HEK293T (cell line): ENCODE measurements around the gene ARHGEF2.

Experiments
- CTCF ChIA-PET: fragments of 350-600 bp; formaldehyde crosslinking; extraction: SDS; loops from one replicate; lab custom pipeline; 2021; ENCODE audit warnings: antibody characterized with exemption, inconsistent platforms; lab: Yijun Ruan, JAX
- POLR2A ChIA-PET: fragments of 350-600 bp; formaldehyde crosslinking; extraction: SDS; loops from one replicate; lab custom pipeline; 2020; ENCODE audit warnings: antibody characterized with exemption, inconsistent platforms; lab: Yijun Ruan, JAX
- DNase-seq: peaks from one replicate; pipeline ENCODE4 v3.0.0; 2012; ENCODE audit warnings: mixed read lengths; ENCODE audit errors: extremely low spot score
- ARNT ChIP-seq: fragments of 450-650 bp; IDR thresholded peaks from 2 replicates; pipeline ENCODE4 v1.6.1; 2017; ENCODE audit warnings: mild to moderate bottlenecking
- BHLHE40 ChIP-seq: fragments of 450-650 bp; IDR thresholded peaks from 2 replicates; pipeline ENCODE4 v1.6.1; 2016; ENCODE audit warnings: mild to moderate bottlenecking, moderate library complexity, borderline replicate concordance
- ELF4 ChIP-seq: fragments of 450-650 bp; IDR thresholded peaks from 2 replicates; pipeline ENCODE4 v1.6.1; 2017; ENCODE audit warnings: antibody characterized with exemption
- FOXA1 ChIP-seq: fragments of 450-650 bp; IDR thresholded peaks from 2 replicates; pipeline ENCODE4 v1.6.1; 2016; ENCODE audit warnings: mild to moderate bottlenecking
- FOXK2 ChIP-seq: fragments of 450-650 bp; IDR thresholded peaks from 2 replicates; pipeline ENCODE4 v1.6.1; 2016; ENCODE audit warnings: mild to moderate bottlenecking
- FOXM1 ChIP-seq: fragments of 450-650 bp; IDR thresholded peaks from 2 replicates; pipeline ENCODE4 v1.6.1; 2017; ENCODE audit warnings: mild to moderate bottlenecking, borderline replicate concordance
- HDGF ChIP-seq: fragments of 450-650 bp; IDR thresholded peaks from 2 replicates; pipeline ENCODE4 v1.6.1; 2017; ENCODE audit warnings: antibody characterized with exemption, borderline replicate concordance
- L3MBTL2 ChIP-seq: fragments of 450-650 bp; conservative IDR thresholded peaks from 2 replicates; pipeline ENCODE4 v1.6.1; 2016; ENCODE audit warnings: mild to moderate bottlenecking
- LEF1 ChIP-seq: fragments of 450-650 bp; IDR thresholded peaks from 2 replicates; pipeline ENCODE4 v1.6.1; 2017; ENCODE audit warnings: mild to moderate bottlenecking, borderline replicate concordance
- NFRKB ChIP-seq: fragments of 450-650 bp; IDR thresholded peaks from 2 replicates; pipeline ENCODE4 v1.6.1; 2016; ENCODE audit warnings: mild to moderate bottlenecking, moderate library complexity
- SP1 ChIP-seq: fragments of 450-650 bp; IDR thresholded peaks from 2 replicates; pipeline ENCODE4 v1.6.1; 2017
- SUZ12 ChIP-seq: fragments of 450-650 bp; IDR thresholded peaks from 2 replicates; pipeline ENCODE4 v1.6.1; 2016; ENCODE audit warnings: mild to moderate bottlenecking
- TARDBP ChIP-seq: fragments of 450-650 bp; IDR thresholded peaks from 2 replicates; pipeline ENCODE4 v1.6.1; 2016
- ZNF384 ChIP-seq: fragments of 450-650 bp; IDR thresholded peaks from 2 replicates; pipeline ENCODE4 v1.6.1; 2016
- TF ChIP-seq, protein P1 (sequence below): fragments of 450-650 bp; IDR thresholded peaks from 2 replicates; pipeline ENCODE4 v1.6.1; 2016

The ARHGEF2 gene

DNA sequence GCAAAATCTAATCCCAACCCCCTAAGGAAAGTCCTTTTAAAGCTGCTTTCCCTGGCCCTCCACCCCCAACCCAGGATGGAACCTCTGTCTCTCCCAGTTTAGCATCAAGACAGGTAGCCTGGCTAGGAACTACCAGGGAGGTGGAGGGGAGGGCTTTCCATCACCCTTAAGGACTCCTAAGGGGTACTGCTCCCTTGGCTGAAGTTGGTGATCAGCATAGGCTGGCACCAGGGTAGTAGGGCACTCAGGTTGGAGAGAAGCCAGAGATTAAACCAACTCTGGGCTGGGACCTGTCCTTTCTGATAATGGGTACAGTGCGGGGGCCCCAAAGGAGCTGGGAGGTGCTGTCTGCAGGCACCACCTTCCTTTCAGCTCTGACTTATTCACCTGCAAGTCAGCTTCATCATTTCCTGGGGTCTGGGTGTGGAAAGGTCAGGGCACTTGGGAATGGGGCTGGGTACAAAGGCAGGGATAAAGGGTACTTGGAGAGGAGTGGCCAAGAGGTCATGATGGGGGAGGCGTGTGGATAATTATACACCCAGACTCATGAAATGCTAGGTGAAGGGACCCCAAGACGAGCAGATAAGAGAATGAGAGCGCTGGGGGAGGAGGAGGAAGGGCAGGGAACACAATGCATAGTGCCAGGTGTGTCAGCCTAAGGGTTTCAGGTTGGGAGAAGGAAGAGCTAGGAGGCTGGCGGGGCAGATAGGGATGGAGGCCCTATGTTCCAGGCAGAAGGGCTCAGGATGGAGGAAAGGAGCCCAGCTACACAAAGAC lies 1.2 kb downstream of the ARHGEF2 start:
- ChIA-PET POLR2A (interaction anchor here (0.7 to 7.1 kb wide), 17 partner anchors 8 to 236 kb away, joined by 3 to 79 read pairs (median 4); partner anchors contain the start of genes GON4L, KHDC4, LAMTOR2 and PMF1), CTCF (interaction anchor here (0.5 to 4.1 kb wide), 10 partner anchors 13 to 1594 kb away, joined by 3 to 39 read pairs (median 4); partner anchors contain the start of gene KHDC4)
- DNase-seq, result no peak
- TF ChIP-seq BHLHE40 (no peak), SP1 (no peak), LEF1 (no peak), ZNF384 (no peak), FOXK2 (no peak), FOXM1 (no peak), ELF4 (no peak)
- TF ChIP-seq, protein P1, sequence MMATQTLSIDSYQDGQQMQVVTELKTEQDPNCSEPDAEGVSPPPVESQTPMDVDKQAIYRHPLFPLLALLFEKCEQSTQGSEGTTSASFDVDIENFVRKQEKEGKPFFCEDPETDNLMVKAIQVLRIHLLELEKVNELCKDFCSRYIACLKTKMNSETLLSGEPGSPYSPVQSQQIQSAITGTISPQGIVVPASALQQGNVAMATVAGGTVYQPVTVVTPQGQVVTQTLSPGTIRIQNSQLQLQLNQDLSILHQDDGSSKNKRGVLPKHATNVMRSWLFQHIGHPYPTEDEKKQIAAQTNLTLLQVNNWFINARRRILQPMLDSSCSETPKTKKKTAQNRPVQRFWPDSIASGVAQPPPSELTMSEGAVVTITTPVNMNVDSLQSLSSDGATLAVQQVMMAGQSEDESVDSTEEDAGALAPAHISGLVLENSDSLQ, result no peak

DNA sequence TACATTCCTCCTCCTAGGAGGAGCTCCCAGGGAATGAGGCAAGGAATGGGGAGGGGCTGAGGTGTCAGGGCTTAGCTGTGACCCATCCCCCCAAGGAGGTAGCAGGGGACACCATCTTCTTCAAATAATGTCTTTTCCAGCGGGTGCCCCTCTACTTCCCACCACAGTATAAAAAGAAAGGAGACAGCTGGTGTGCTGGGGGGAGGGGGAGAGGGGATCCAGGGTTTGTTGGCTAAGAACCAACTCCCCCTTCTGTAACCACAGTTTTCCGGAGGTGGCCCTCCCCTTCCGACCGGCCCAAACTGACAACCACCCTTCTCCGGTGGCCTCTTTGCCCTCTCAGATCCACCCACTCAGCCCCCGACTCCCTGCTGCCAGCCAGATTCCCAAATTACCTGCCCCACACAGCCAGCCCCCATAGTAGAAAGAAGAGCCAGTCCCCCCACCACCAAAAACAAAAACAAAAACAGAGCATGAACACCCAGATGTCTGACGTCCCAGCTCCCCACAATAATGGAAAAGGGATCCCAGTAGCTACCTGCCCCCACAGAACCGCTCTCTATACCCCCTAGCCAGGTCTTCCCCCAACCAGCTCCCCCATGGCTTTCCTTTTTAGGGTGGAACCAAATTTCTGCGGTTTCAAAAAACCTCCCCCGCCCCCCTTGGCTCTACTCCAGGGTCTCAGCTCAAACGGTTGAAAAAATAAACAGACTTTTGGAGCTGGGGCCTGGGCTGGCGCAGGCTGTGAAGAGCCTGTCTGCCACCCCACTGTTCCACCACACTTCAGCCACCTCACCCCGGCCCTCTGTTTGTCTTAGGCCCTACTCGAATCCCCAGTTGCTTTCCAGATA lies 2.1 kb downstream of the ARHGEF2 start:
- ChIA-PET CTCF (interaction anchor here (0.6 to 4.1 kb wide), 8 partner anchors 13 to 1594 kb away, joined by 3 to 39 read pairs (median 4); partner anchors contain the start of gene KHDC4), POLR2A (interaction anchor here (0.5 to 7.1 kb wide), 12 partner anchors 8 to 237 kb away, joined by 3 to 79 read pairs (median 4); partner anchors contain the start of genes GON4L, KHDC4, PMF1 and RXFP4)
- DNase-seq, result peak; percentile 68
- TF ChIP-seq ELF4 (no peak), ZNF384 (no peak), HDGF (no peak), BHLHE40 (no peak)

DNA sequence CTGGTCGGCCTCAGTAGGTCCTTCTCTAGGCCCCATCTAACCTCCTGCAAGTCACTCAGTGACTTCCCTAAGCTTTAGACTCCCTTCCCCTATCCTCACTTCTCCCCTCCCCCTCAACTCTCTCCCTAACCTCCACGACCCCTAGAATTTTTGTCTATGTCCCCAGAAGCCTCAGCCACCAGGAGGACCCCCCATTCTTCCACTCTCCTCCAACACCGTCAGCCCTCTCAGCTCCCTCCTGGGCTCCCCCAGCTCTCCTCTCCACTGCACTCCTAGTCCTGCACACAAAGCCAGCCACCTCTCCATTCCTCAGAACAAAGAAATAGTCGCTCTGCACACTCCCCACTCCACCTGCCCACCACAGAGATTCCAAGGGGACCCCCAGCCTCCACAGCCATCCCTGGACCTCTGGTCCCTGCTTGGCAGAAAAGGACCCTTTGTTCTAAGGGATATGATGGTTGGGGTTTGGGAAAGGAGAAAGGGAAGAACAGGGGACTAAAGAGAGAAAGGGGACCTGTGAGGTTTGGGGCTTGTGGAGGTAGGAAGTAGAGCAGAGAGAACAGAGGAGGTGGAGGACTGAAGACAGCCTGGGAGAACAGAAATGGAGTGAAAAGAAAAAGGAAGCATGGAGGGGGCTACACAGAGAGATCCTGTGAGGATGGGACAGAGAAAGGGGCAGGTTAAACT lies 2.8 kb downstream of the ARHGEF2 start:
- no peak for DNase-seq
- POLR2A ChIA-PET, result interaction anchor here (0.5 to 7.1 kb wide), 7 partner anchors 8 to 238 kb away, joined by 3 to 79 read pairs (median 5); partner anchors contain the start of genes GON4L, KHDC4 and PMF1
- CTCF ChIA-PET, result interaction anchor here (2.0 to 4.1 kb wide), 2 partner anchors 8 to 14 kb away, joined by 8 to 39 read pairs; no protein-coding TSS in a partner anchor
- TF ChIP-seq, protein P1, result no peak
- TF ChIP-seq SUZ12, result no peak
- TF ChIP-seq FOXM1, result no peak
- no peak for TF ChIP-seq FOXA1
- TF ChIP-seq TARDBP, result no peak
- no peak for TF ChIP-seq NFRKB

DNA sequence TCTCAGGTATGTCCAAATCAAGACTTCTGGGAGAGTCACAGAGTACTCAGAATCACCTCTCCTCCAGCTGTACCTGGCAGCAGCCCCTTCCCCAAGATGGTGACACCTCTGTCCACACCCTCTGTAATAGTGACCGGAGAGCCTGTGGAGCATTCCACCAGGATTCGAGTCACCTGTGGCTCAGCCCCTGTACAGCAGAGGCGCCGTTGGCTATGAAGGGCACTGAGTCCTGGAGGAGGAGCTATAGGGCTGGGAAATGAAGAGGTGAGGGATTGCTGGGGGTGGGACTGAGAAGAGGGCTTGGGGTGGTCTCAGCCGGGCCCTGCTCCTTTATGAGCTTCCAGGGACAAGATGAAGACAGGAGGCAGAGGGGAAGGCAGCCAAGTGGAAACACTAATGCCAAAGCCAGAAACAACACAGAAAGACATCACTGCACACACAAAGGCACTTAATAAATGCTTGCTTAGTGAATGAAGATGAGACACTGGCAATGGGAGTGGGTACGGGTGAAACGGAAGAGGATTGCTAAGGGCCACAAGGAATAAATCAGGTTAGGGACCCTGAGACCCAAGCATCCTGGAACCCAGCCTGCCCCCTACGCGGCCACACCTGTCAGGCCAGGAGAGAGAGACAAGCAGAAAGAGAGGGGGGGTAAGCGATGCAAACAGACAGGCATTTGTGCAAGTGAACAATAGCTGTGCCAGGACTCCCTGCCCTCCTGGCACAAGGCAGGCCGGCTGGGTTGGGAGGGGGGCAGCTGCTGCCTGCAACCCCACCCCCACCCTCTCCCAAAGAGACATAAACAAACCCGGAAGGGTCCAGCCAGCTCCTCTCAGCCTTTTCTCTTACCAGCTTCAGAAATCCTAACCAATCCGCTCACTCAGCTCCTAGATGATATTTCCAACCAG lies 3.9 kb downstream of the ARHGEF2 start:
- DNase-seq, result no peak
- CTCF ChIA-PET, result interaction anchor here (0.6 to 2.0 kb wide), 2 partner anchors 10 to 15 kb away, joined by 3 to 8 read pairs; no protein-coding TSS in a partner anchor
- POLR2A ChIA-PET, result interaction anchor here (1.0 to 7.1 kb wide), 4 partner anchors 9 to 239 kb away, joined by 3 to 79 read pairs (median 9); partner anchors contain the start of genes KHDC4 and PMF1
- TF ChIP-seq FOXA1 (no peak), BHLHE40 (no peak), SP1 (no peak), NFRKB (no peak)

DNA sequence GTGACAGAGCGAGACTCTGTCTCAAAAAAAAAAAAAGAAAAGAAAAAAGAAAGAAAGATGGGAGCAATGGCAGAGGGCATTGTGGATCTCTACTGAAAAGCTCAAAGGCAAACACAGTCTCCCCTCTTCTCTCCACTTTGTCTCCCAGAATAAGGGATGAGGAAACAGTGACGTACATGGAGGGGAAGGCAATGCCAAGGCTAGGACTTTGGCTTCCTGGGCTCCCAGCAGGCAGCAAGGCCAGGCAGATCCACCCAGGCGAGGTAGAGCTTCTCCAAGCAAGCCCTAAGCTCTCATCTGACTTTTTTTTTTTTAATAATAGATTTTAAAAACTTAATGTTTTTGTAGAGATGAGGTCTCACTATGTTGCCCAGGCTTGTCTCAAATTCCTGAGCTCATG lies 4.6 kb downstream of the ARHGEF2 start:
- ChIA-PET CTCF (interaction anchor here (0.6 to 2.0 kb wide), 2 partner anchors 10 to 16 kb away, joined by 5 to 8 read pairs; no protein-coding TSS in a partner anchor), POLR2A (interaction anchor here (7.1 kb wide), 1 partner anchor 41 kb away, joined by 79 read pairs; the partner anchor contains the start of gene KHDC4)
- TF ChIP-seq HDGF, result no peak
- no peak for TF ChIP-seq NFRKB
- TF ChIP-seq ARNT, result no peak
- TF ChIP-seq L3MBTL2, result no peak
- TF ChIP-seq ELF4, result no peak
- TF ChIP-seq FOXM1, result no peak
- no peak for TF ChIP-seq SUZ12
- TF ChIP-seq, protein P1, result no peak
- DNase-seq, result no peak
